SK-N-SH (cell line): ENCODE results near the gene PRPSAP2. TPM values are rescaled to one million over a fixed set of nuclear protein-coding genes. Genes with fewer than 3 reads are reported as not detected.

Experiments
- CTCF ChIA-PET: fragments of 300-600, 350-600 bp; formaldehyde crosslinking; extraction: SDS; loops from one replicate; lab custom pipeline; 2021; lab: Yijun Ruan, JAX
- POLR2A ChIA-PET: fragments of 350-600 bp; sonication (Branson Sonifier 250); formaldehyde crosslinking; extraction: SDS; loops from one replicate; lab custom pipeline; 2020; ENCODE audit warnings: antibody characterized with exemption, inconsistent platforms; lab: Yijun Ruan, JAX
- DNase-seq: peaks from one replicate; pipeline ENCODE4 v3.0.0; 2012
- H2AFZ ChIP-seq: fragments of 200-600 bp; sonication (generic); 2 replicates; pipeline ENCODE4 v1.8.1; 2016; ENCODE audit warnings: antibody characterized with exemption, mild to moderate bottlenecking, low read depth
- H3F3A ChIP-seq: fragments of 200-600 bp; sonication (generic); replicated peaks from 2 replicates; pipeline ENCODE3; 2016; ENCODE audit warnings: antibody characterized with exemption, mild to moderate bottlenecking; ENCODE audit not compliant: insufficient read depth
- H3K27ac ChIP-seq, 2 experiments: fragments of 200-500 bp in 1 of 2; fragments of 200-600 bp in 1 of 2; sonication (Bioruptor generic) in 1 of 2; sonication (generic), shearing (Covaris generic) in 1 of 2; 2 replicates each; pipeline versions ENCODE4 v1.5.1 to v1.6.1; 2014 to 2016; ENCODE audit warnings: low read depth in 2 of 2, inconsistent platforms in 1 of 2, low read length in 1 of 2, mild to moderate bottlenecking in 1 of 2, mixed read lengths in 1 of 2
- H3K27me3 ChIP-seq: fragments of 200-600 bp; sonication (generic), shearing (Covaris generic); 2 replicates; pipeline ENCODE4 v1.6.1; 2016; ENCODE audit warnings: mixed run types; ENCODE audit not compliant: insufficient read depth
- H3K36me3 ChIP-seq, 2 experiments: fragments of 200-500 bp in 1 of 2; fragments of 200-600 bp in 1 of 2; sonication (Bioruptor generic) in 1 of 2; sonication (generic) in 1 of 2; replicated peaks in 1 of 2; 2 replicates each; pipeline versions ENCODE3 to v1.5.1; 2014 to 2016; ENCODE audit warnings: low read length in 1 of 2, mild to moderate bottlenecking in 1 of 2; ENCODE audit not compliant: insufficient read depth in 2 of 2, control insufficient read depth in 1 of 2
- H3K4me1 ChIP-seq, 2 experiments: fragments of 200-500 bp in 1 of 2; fragments of 200-600 bp in 1 of 2; sonication (Bioruptor generic) in 1 of 2; sonication (generic), shearing (Covaris generic) in 1 of 2; 2 replicates each; pipeline versions ENCODE4 v1.5.1 to v1.6.1; 2014 to 2016; ENCODE audit warnings: low read depth in 1 of 2, low read length in 1 of 2, mixed run types in 1 of 2; ENCODE audit not compliant: insufficient read depth in 2 of 2, control insufficient read depth in 1 of 2
- H3K4me2 ChIP-seq: fragments of 200-600 bp; sonication (generic), shearing (Covaris generic); 2 replicates; pipeline ENCODE4 v1.6.1; 2017; ENCODE audit warnings: mixed run types
- H3K4me3 ChIP-seq, 2 experiments: fragments of 200-500 bp in 1 of 2; fragments of 200-600 bp in 1 of 2; sonication (Bioruptor generic) in 1 of 2; sonication (generic), shearing (Covaris generic) in 1 of 2; 2 replicates each; pipeline versions ENCODE4 v1.5.1 to v1.8.1; 2014 to 2016; ENCODE audit warnings: low read depth in 2 of 2, inconsistent platforms in 1 of 2, low read length in 1 of 2, mild to moderate bottlenecking in 1 of 2, mixed read lengths in 1 of 2, moderate library complexity in 1 of 2
- H3K79me2 ChIP-seq: fragments of 200-600 bp; sonication (generic); 2 replicates; pipeline ENCODE4 v1.8.1; 2017; ENCODE audit warnings: mild to moderate bottlenecking; ENCODE audit not compliant: insufficient read depth
- H3K9ac ChIP-seq: fragments of 200-600 bp; sonication (generic); 2 replicates; pipeline ENCODE4 v1.6.1; 2017; ENCODE audit warnings: mixed run types
- H3K9me2 ChIP-seq: fragments of 200-600 bp; sonication (generic); 2 replicates; pipeline ENCODE4 v1.6.1; 2017; ENCODE audit warnings: mixed run types
- H3K9me3 ChIP-seq: fragments of 200-600 bp; sonication (generic); 2 replicates; pipeline ENCODE4 v1.6.1; 2017; ENCODE audit warnings: mixed run types, mild to moderate bottlenecking, moderate library complexity
- H4K20me1 ChIP-seq: fragments of 200-600 bp; sonication (generic); 2 replicates; pipeline ENCODE4 v1.6.1; 2017; ENCODE audit warnings: mild to moderate bottlenecking, mixed run types; ENCODE audit not compliant: insufficient read depth
- CHD2 ChIP-seq: fragments of 150-350 bp; IDR thresholded peaks from 2 replicates; pipeline ENCODE4 v1.6.1; 2018; ENCODE audit warnings: low read length; ENCODE audit not compliant: partially characterized antibody
- EP300 ChIP-seq, 2 experiments: IDR thresholded peaks; 2 replicates each; pipeline versions ENCODE4 v1.4.0 to v1.6.1; 2012; ENCODE audit warnings: borderline replicate concordance in 1 of 2, low read depth in 1 of 2, low read length in 1 of 2
- GABPA ChIP-seq: IDR thresholded peaks from 2 replicates; pipeline ENCODE4 v1.4.0; 2012; ENCODE audit warnings: low read depth, mild to moderate bottlenecking
- JUND ChIP-seq: IDR thresholded peaks from 2 replicates; pipeline ENCODE4 v1.4.0; 2012
- MXI1 ChIP-seq: IDR thresholded peaks from 2 replicates; pipeline ENCODE4 v1.6.1; 2012; ENCODE audit warnings: mild to moderate bottlenecking, low read depth, low read length, improper control_type of control experiment
- POLR2AphosphoS5 ChIP-seq: IDR thresholded peaks from 2 replicates; pipeline ENCODE4 v1.6.1; 2012; ENCODE audit warnings: low read depth, low read length
- RAD21 ChIP-seq: IDR thresholded peaks from 2 replicates; pipeline ENCODE4 v1.6.1; 2012; ENCODE audit warnings: mild to moderate bottlenecking, low read length
- REST ChIP-seq: IDR thresholded peaks from 2 replicates; pipeline ENCODE4 v1.6.1; 2012; ENCODE audit warnings: mild to moderate bottlenecking, low read depth, low read length, moderate library complexity
- RXRA ChIP-seq: IDR thresholded peaks from 2 replicates; pipeline ENCODE4 v1.4.0; 2012; ENCODE audit warnings: low read depth, mild to moderate bottlenecking, borderline replicate concordance
- SMC3 ChIP-seq: IDR thresholded peaks from 2 replicates; pipeline ENCODE4 v1.6.1; 2012; ENCODE audit warnings: low read depth, low read length, improper control_type of control experiment
- TEAD4 ChIP-seq: IDR thresholded peaks from 2 replicates; pipeline ENCODE4 v1.4.0; 2012; ENCODE audit warnings: mild to moderate bottlenecking, borderline replicate concordance; ENCODE audit not compliant: insufficient read depth
- YY1 ChIP-seq: IDR thresholded peaks from 2 replicates; pipeline ENCODE4 v1.4.0; 2012; ENCODE audit warnings: low read depth, mild to moderate bottlenecking
- WGBS: methylation state at CpG from one replicate; pipeline ENCODE4 v1.1.6; 2017; ENCODE audit warnings: low lambda C conversion rate; 5-methylcytosine and 5-hydroxymethylcytosine counted together
- polyA plus RNA-seq, 3 experiments: library from polyadenylated mRNA; depleted of rRNA; stranded (reverse); fragments of >200 nt; gene quantifications; 2 replicates each; pipeline ENCODE4 v1.2.3, GENCODE V29; 2012
- TF ChIP-seq, protein P1 (sequence below): fragments of 200-600 bp; sonication (generic); IDR thresholded peaks from 2 replicates; pipeline ENCODE4 v1.6.1; 2017; ENCODE audit warnings: antibody characterized with exemption, mild to moderate bottlenecking, moderate library complexity

Gene PRPSAP2
- polyA plus RNA-seq, 1 of the 3 experiments (the other 2 are of a cell fraction), result 27.6 TPM

DNA sequence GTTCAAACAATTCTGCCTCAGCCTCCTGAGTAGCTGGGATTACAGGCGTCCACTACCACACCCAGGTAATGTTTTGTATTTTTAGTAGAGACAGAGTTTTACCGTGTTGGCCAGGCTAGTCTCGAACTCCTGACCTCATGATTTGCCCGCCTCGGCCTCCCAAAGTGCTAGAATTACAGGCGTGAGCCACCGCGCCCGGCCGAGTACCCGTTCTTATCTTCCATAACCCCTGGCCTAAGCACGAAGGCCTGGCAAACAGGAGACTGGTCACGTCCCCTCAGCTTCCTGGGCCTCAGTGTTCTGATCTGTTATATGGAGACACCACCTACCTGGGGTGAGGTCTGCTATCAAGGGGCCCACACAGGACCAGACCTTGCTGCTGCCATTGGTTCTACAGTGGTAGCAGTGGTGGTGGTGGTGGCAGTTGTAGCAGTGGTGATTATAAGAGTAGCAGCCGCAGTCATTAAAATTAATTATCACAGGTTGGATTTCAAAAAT is 95.3 kb downstream of the PRPSAP2 start:
- Histone ChIP-seq H3K36me3 (no peaks in the 10 kb centered on the region), H3K9me2 (no peaks in the 10 kb centered on the region), H3K27ac (no peak overlapping the region), H4K20me1 (no peaks in the 10 kb centered on the region), H3K9me3 (no peaks in the 10 kb centered on the region), H3K79me2 (no peaks in the 10 kb centered on the region), H3K9ac (no peak overlapping the region), H2AFZ (no peak overlapping the region), H3K4me3 (no peak overlapping the region), H3F3A (no peaks in the 10 kb centered on the region), H3K4me2 (no peak overlapping the region), H3K27me3 (no peaks in the 10 kb centered on the region; the same call in 1 of the 2 replicates), H3K4me1 (peaks cover 0 to 4% of the 10 kb centered on the region in 2 experiments; a peak in 1 of 4 replicates)
- ChIA-PET POLR2A (no interaction called here), CTCF (interaction anchor here (0.6 kb wide), 1 partner anchor 58 kb away, joined by 3 read pairs; no protein-coding TSS in a partner anchor)
- WGBS, result 93% methylated on average over 14 of the region's 14 CpGs
- TF ChIP-seq EP300 (IDR thresholded peaks at IDR 0.05; ENCODE audit: borderline replicate concordance in 1 of 2, low read depth in 1 of 2, low read length in 1 of 2), result no peak
- TF ChIP-seq SMC3, result no peak
- TF ChIP-seq RXRA, result no peak
- TF ChIP-seq MXI1, result no peak
- TF ChIP-seq, protein P1, sequence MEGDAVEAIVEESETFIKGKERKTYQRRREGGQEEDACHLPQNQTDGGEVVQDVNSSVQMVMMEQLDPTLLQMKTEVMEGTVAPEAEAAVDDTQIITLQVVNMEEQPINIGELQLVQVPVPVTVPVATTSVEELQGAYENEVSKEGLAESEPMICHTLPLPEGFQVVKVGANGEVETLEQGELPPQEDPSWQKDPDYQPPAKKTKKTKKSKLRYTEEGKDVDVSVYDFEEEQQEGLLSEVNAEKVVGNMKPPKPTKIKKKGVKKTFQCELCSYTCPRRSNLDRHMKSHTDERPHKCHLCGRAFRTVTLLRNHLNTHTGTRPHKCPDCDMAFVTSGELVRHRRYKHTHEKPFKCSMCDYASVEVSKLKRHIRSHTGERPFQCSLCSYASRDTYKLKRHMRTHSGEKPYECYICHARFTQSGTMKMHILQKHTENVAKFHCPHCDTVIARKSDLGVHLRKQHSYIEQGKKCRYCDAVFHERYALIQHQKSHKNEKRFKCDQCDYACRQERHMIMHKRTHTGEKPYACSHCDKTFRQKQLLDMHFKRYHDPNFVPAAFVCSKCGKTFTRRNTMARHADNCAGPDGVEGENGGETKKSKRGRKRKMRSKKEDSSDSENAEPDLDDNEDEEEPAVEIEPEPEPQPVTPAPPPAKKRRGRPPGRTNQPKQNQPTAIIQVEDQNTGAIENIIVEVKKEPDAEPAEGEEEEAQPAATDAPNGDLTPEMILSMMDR, result no peak
- TF ChIP-seq REST, result no peak
- TF ChIP-seq RAD21, result no peak
- no peak for TF ChIP-seq YY1
- TF ChIP-seq GABPA, result no peak
- no peak for TF ChIP-seq CHD2
- DNase-seq, result no peak

- peaks cover 0 to 4% of the 10 kb centered on the region in 2 experiments; a peak in 1 of 4 replicates for H3K4me1 ChIP-seq
- H4K20me1 ChIP-seq, result no peaks in the 10 kb centered on the region
- no peak overlapping the region for H3K9ac ChIP-seq
- 81% methylated on average over 3 of the region's 3 CpGs for WGBS
- TF ChIP-seq JUND (no peak), SMC3 (no peak), MXI1 (no peak), RXRA (no peak), POLR2AphosphoS5 (no peak), CHD2 (no peak), TEAD4 (no peak)
- H3K27me3 ChIP-seq, result no peaks in the 10 kb centered on the region; the same call in 1 of the 2 replicates
- no peaks in the 10 kb centered on the region for H3K36me3 ChIP-seq
- ChIA-PET POLR2A (no interaction called here), CTCF (interaction anchor here (0.9 kb wide), 1 partner anchor 329 kb away, joined by 6 read pairs; no protein-coding TSS in a partner anchor)
- DNase-seq, result no peak
- H3K9me3 ChIP-seq, result no peaks in the 10 kb centered on the region
- H3K9me2 ChIP-seq, result no peaks in the 10 kb centered on the region
- no peak overlapping the region for H3K27ac ChIP-seq
- no peak overlapping the region for H3K4me2 ChIP-seq
- H2AFZ ChIP-seq, result no peak overlapping the region
- no peaks in the 10 kb centered on the region for H3K79me2 ChIP-seq
- H3K4me3 ChIP-seq, result no peak overlapping the region
- no peaks in the 10 kb centered on the region for H3F3A ChIP-seq
Observed at GRCh38 chr17:18954321-18954720, 96.4 kb downstream of the PRPSAP2 start.
